ENCODE data around the gene KRTAP12-2. TPM values are rescaled to one million over a fixed set of nuclear protein-coding genes. Genes with fewer than 3 reads are reported as not detected.
A peak's percentile ranks its signal among the peaks of the same experiment; 100 is the strongest.

KRTAP12-2 gene
- total RNA-seq, 1 donor: not detected

- Histone ChIP-seq H2AFZ (ENCODE audit: low read length) (no peak overlapping the region), H3K4me3 (ENCODE audit: insufficient read depth, low read length) (no peak overlapping the region), H3K79me2 (ENCODE audit: insufficient read depth, low read length) (no peaks in the 10 kb centered on the region), H3K4me2 (ENCODE audit: insufficient read depth, low read length) (no peak overlapping the region), H3K36me3 (ENCODE audit: insufficient read depth, low read length) (no peaks in the 10 kb centered on the region), H4K20me1 (ENCODE audit: insufficient read depth, low read length) (no peaks in the 10 kb centered on the region), H3K27ac (ENCODE audit: low read depth, low read length) (no peak overlapping the region), H3K9me3 (ENCODE audit: low read depth, low read length) (no peaks in the 10 kb centered on the region), H3K4me1 (ENCODE audit: insufficient read depth, low read length) (no peaks in the 10 kb centered on the region), H3K27me3 (ENCODE audit: insufficient read depth, low read length) (peaks cover 63% of the 10 kb centered on the region)
- no peak for TF ChIP-seq CTCF (IDR thresholded peaks at IDR 0.05; ENCODE audit: extremely low read depth, low read depth, low read length)
- peak; percentile 73 for DNase-seq (ENCODE audit: insufficient read length, low spot score, missing footprints)
Observed at GRCh38 chr21:44703731-44704635, 37.3 kb upstream of the KRTAP12-2 start.

- no peak overlapping the region for H3K4me2 ChIP-seq (ENCODE audit: insufficient read depth, low read length)
- no peaks in the 10 kb centered on the region for H4K20me1 ChIP-seq (ENCODE audit: insufficient read depth, low read length)
- no peaks in the 10 kb centered on the region for H3K79me2 ChIP-seq (ENCODE audit: insufficient read depth, low read length)
- peak; percentile 79 for DNase-seq (ENCODE audit: insufficient read length, low spot score, missing footprints)
- H3K36me3 ChIP-seq (ENCODE audit: insufficient read depth, low read length): no peaks in the 10 kb centered on the region
- no peak overlapping the region for H3K4me3 ChIP-seq (ENCODE audit: insufficient read depth, low read length)
- H3K27me3 ChIP-seq (ENCODE audit: insufficient read depth, low read length): peaks cover 62% of the 10 kb centered on the region
- TF ChIP-seq CTCF (IDR thresholded peaks at IDR 0.05; ENCODE audit: extremely low read depth, low read depth, low read length): no peak
- no peaks in the 10 kb centered on the region for H3K4me1 ChIP-seq (ENCODE audit: insufficient read depth, low read length)
- H3K27ac ChIP-seq (ENCODE audit: low read depth, low read length): no peak overlapping the region
- H2AFZ ChIP-seq (ENCODE audit: low read length): no peak overlapping the region
- H3K9me3 ChIP-seq (ENCODE audit: low read depth, low read length): no peaks in the 10 kb centered on the region
Observed at GRCh38 chr21:44702973-44703730, 36.4 kb upstream of the KRTAP12-2 start.

GRCh38 chr21:44702111-44702972 is 35.6 kb upstream of the KRTAP12-2 start:
- H3K4me2 ChIP-seq (ENCODE audit: insufficient read depth, low read length): no peak overlapping the region

More at GRCh38 chr21:44702111-44702972, 35.6 kb upstream of the KRTAP12-2 start:
- Histone ChIP-seq H3K9me3 (ENCODE audit: low read depth, low read length) (no peaks in the 10 kb centered on the region), H3K36me3 (ENCODE audit: insufficient read depth, low read length) (no peaks in the 10 kb centered on the region), H2AFZ (ENCODE audit: low read length) (no peak overlapping the region), H3K27me3 (ENCODE audit: insufficient read depth, low read length) (peaks cover 60% of the 10 kb centered on the region), H3K79me2 (ENCODE audit: insufficient read depth, low read length) (no peaks in the 10 kb centered on the region), H3K4me3 (ENCODE audit: insufficient read depth, low read length) (no peak overlapping the region), H3K4me1 (ENCODE audit: insufficient read depth, low read length) (no peaks in the 10 kb centered on the region), H3K27ac (ENCODE audit: low read depth, low read length) (no peak overlapping the region), H4K20me1 (ENCODE audit: insufficient read depth, low read length) (no peaks in the 10 kb centered on the region)
- TF ChIP-seq CTCF (IDR thresholded peaks at IDR 0.05; ENCODE audit: extremely low read depth, low read depth, low read length): no peak
- DNase-seq (ENCODE audit: insufficient read length, low spot score, missing footprints): peak; percentile 69
